T-helper 1 cell treated with Interleukin-12 subunit alpha and Interleukin-12 subunit beta and Interleukin-4 antibody, amounts not matched to agents 30 ng/mL and 1 ng/mL, for 36 hours (primary cell): ENCODE measurements around the gene OVOL3. TPM values are rescaled to one million over a fixed set of nuclear protein-coding genes. Genes with fewer than 3 reads are reported as not detected.
"Not testable (repeated sequence)": the region's sequence is repeated elsewhere in the genome, so short reads cannot be mapped to it uniquely, and the experiment has no call there.

Experiments
- intact Hi-C: fragments of 100-400 bp; cut with micrococcal nuclease; formaldehyde crosslinking; loops from one replicate; pipeline ENCODE4 v1.15.1; 2024
- total RNA-seq: library from RNA; stranded (reverse); gene quantifications from 2 replicates; pipeline ENCODE4 v1.2.3, GENCODE V29; 2022

The OVOL3 gene
- total RNA-seq, 1 donor from 2014 or later = not detected

DNA sequence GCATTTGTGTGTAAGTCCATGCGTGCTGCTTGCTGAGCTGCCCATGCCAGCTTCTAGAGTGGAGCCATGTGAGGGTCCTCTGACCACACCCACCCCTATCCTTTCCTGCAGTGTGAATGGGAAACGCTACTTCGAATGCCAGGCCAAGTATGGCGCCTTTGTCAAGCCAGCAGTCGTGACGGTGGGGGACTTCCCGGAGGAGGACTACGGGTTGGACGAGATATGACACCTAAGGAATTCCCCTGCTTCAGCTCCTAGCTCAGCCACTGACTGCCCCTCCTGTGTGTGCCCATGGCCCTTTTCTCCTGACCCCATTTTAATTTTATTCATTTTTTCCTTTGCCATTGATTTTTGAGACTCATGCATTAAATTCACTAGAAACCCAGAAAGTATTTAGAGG is 14.6 kb downstream of the OVOL3 start:
- intact Hi-C loops = loop anchor here (5.0 to 10.0 kb wide), 12 partner anchors 292 to 1532 kb away; partner anchors contain the start of genes ZFP30, ZFP82, ZNF260 and ZNF383

DNA sequence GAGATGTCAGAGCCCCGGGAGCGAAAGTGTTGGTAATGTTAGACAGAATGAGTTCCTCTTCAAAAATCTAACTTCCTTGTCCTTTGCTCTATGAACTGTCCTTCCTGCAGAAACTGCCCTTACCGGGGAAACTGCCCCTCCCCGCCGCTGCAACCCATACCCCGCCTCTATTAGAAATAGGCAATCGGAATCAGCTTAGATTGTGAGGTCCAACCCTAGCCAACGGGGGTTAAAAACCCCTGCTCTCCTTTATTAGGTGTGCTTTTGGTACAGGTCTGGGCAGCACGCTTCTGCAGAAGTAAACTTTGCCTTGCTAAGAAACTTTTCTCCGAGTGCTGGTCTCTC is 17.4 kb downstream of the OVOL3 start:
- intact Hi-C loops = loop anchor here (1.0 to 10.0 kb wide), 16 partner anchors 13 to 1779 kb away; partner anchors contain the start of genes SIPA1L3, ZFP14, ZFP30 and ZFP82

DNA sequence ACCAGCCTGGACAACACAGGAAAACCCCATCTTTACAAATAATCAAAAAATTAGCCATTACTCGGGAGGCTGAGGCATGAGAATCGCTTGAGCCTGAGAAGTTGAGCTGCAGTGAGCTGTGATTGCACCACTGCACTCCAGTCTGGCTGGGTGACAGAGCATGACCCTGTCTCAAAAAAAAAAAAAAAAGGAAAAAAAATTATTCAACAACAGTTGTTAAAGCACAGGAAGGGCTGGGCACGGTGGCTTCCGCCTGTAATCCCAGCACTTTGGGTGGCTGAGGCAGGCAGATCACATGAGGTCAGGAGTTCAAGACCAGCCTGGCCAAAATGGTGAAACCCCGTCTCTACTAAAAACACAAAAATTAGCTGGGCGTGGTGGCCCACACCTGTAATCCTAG is 20.3 kb downstream of the OVOL3 start:
- intact Hi-C loops = not testable (repeated sequence)

DNA sequence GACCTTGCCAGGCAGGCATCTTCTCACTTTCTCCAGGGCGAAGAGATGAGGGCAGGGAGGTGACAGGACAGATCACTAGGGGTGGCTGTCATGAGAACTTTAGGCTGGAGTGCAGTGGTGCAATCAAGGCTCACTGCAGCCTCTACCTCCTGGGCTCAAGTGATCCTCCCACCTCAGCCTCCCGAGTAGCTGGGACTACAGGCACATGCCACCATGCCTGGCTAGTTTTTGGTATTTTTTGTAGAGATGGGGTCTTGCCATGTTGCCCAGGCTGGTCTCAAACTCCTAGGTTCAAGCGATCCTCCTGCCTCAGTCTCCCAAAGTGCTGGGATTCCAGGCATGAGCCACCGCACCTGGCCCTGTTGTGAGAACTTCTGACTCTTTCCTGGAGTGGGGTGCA is 23.9 kb downstream of the OVOL3 start:
- intact Hi-C loops = not testable (repeated sequence)

DNA sequence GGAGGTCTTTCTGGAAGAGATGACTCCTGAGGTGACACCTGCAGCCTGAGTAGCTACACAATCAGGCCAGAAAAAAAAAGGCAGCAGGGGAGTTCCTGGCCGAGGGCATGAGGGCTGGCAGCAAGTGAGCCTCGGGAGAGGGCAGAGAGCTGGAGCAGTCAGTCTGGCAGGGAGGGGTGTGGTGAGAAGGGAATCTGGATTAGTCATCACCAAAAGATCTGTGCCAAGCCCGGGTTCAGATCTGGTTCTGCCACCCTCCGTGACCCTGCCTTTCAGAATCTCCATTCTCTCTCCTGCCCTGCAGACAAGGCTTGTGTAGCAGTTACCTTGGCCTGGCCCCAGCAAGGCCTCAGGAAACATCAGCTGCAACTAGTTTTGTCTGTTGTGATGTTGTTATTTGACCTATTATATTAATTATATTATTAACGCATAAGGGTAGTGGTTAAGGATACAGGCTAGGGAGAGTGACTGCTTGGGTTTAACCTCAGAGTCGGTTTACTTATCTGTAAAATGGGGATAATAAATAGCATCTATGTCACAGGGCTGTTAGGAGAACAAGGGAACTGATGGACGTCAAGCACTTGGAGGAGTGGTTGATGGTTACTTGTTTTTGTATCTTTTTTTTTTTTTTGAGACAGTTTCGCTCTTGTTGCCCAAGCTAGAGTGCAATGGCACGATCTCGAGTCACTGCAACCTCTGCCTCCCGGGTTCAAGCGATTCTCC is 26.2 kb downstream of the OVOL3 start:
- intact Hi-C loops = no loop called here

DNA sequence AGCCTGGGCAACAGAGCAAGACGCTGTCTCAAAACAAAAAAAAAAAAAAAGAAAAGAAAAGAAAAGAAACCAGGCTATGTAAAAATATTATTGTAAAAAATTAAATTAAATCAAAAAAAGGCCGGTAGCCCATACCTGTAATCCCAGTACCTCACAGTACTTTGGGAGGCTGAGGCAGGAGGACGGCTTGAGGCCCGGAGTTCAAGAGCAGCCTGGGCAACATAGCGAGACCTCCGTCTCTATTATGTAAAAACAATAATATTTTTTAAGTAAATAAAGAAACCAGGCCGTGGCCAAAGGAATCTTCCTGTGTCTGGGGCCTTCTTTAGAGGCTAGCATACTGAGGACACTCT is 28.2 kb downstream of the OVOL3 start:
- intact Hi-C loops = loop anchor here (1.0 kb wide), 2 partner anchors 144 to 208 kb away; partner anchors contain the start of gene SDHAF1

DNA sequence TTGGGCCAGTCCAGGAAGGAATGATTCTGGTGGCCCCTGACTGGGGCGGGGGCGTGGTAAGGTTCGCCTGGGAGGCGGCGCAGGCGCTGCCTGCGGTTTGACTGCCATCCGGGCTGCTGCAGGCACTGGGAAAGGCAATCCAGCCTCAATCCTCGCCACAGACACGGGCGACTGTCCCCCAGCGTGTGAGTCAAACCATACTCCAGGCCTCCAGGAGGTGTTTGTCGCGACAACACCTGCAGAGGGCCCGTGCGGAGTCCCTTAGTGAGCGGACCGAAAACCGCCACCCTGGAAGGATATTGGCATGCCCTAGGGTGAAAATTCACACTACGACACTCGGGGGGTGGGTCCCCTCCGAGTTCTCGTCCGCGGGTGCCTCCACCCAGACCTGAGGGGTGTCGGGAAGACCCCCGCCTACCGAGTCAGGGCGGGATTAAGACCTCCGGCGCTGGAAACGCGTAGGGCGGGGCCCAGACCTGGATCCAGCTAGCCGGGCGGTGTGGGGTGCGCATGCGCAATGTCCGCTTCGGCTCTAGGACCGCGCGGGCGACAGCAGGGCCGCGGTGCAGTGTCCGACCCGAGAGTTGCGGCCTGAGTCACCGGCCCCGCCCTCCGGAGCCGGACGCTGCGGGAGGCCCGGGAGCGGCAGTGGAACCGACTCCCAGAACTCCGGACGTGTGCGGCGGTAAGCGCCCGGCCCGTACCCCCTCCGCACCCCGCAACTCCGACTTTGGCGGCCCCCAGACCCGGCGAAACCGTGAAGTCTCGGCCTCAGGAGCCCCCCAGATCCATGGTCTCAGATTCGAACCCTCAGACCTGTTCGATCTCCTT is 28.7 kb downstream of the OVOL3 start, which contains the start of gene CAPNS1:
CAPNS1 (plus strand) TSS at position 594 of the 831 bp plus-strand sequence. CDS start 946 bp downstream, outside the sequence.
- intact Hi-C loops = loop anchor here (1.0 to 5.0 kb wide), 4 partner anchors 144 to 1328 kb away; partner anchors contain the start of genes SDHAF1, ZFP14, ZNF569 and ZNF570

DNA sequence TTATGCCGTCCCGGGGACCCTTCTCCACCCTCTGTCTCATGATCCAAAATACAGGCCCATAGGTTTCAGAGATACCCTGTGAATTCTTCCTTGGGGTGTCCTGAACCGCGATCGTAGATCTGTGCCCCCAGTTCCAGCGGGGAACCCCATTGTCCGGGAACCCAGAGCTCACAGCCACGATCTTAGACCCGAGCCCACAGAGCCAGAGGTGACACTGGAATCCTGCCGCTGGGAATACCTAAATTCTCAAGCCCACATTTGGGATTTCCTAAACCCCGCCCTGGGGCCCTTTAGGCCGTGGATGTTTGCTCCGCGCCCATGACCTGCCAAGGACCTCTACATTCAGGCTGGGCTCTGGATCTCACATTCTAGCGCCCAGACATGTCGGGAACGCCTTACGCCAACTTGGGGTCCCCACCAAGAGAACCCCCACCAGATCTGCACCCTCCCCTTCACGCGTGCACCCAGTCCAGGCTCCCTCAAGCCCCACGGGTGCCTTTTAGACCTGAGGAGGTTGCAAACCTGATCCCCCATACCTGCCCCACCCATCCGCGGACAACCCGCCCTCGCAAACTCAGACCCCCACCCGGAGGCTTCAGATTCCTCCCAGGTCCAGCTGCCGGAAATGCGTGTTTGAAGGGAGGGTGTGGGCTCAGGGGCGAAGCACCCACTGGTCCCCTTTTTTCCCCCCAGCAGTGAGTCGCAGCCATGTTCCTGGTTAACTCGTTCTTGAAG is 29.5 kb downstream of the OVOL3 start:
- intact Hi-C loops = loop anchor here (1.0 to 5.0 kb wide), 8 partner anchors 8 to 1327 kb away; partner anchors contain the start of genes TBCB, THAP8, WDR62 and ZFP14

DNA sequence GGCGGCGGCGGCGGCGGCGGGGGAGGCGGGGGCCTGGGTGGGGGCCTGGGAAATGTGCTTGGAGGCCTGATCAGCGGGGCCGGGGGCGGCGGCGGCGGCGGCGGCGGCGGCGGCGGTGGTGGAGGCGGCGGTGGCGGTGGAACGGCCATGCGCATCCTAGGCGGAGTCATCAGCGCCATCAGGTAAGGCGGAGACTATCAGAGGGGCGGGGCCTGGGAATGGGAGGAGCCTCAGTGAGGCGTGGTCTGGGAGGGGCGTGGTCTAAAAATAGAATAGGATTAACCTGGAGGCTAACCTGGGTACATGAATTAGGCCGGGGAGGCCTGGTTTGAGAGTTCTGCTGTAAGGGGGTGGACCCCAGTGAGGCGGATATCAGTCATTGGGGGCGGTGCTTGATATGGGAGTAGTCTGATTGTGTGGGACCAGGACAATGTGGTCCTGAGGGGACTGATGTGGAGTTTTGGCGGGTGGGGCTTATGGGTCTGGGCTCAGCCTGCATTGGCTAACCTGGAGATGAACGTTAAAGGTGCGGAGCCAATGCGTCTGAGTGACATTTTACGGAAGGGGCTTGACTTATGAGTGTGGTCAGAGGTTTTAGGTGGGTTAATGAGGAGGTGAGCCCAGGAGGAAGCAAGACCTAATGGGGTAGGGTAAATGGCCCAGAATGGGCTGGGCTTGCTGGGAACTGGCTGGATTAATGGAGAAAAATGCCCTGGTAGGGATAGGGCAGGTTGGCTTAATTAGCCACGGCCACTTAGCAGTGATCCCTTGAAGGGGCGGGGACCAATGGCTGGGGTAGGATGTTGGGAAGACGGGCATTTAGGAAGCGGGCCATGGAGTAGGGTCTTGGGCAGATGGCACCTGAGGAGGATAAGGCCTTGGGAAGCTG is 30.3 kb downstream of the OVOL3 start:
- intact Hi-C loops = loop anchor here (1.0 to 5.0 kb wide), 8 partner anchors 9 to 1326 kb away; partner anchors contain the start of genes TBCB, THAP8, WDR62 and ZFP14

DNA sequence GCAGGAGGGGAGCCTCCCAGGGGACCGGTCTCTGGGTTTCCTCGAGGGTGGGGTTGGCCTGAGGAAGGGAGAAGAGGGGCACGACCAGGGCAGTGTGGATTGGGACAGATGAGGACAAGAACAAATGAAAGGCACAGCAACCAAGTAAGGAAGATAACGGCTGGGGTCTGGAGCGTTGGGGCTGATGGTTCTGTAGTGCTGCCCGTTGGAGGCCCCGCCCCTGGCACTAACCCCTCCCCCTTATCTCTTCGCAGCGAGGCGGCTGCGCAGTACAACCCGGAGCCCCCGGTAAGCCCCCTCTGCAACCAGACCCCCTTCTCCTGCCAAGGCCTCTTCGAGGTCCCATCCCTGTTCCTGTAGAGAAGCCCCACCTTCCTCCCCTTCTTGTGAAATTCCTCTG is 31.1 kb downstream of the OVOL3 start:
- intact Hi-C loops = loop anchor here (5.0 kb wide), 2 partner anchors 235 to 1325 kb away; partner anchors contain the start of genes ZFP14, ZNF569 and ZNF570

DNA sequence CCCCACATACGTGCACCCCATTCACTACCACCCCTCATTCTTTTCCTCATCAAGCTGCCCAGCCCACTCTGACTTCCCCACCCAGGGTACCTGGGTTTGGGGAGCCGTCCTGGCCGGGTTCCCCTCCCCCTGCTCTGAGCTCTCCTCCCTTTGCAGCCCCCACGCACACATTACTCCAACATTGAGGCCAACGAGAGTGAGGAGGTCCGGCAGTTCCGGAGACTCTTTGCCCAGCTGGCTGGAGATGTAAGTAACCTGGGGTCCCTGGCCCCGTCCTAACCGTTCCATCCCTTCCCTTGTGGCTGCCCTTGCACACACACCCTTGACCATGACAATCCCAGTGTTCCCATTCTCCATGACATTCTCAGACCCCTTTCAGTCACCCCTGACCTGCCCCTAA is 31.6 kb downstream of the OVOL3 start:
- intact Hi-C loops = loop anchor here (5.0 kb wide), 2 partner anchors 235 to 1325 kb away; partner anchors contain the start of genes ZFP14, ZNF569 and ZNF570

DNA sequence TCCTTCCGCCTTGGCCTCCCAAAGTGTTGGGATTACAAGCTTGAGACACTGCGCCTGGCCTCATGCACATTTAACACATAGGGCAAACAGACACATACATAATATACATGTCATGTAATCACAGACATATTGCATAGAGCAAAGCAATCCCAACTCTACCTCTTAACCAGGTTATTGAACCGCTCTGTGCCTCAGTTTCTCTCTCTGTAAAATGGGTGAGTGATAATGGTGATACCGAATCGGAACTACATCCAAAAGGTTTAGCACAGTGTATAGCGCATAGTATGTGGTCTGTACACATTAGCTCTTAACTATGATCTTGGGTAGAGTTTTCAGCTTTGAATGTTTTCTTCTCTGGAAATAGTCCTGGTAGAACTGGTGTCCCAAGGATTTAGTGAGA is 33.7 kb downstream of the OVOL3 start:
- intact Hi-C loops = loop anchor here (5.0 kb wide), 2 partner anchors 233 to 1323 kb away; partner anchors contain the start of genes ZFP14, ZNF569 and ZNF570

DNA sequence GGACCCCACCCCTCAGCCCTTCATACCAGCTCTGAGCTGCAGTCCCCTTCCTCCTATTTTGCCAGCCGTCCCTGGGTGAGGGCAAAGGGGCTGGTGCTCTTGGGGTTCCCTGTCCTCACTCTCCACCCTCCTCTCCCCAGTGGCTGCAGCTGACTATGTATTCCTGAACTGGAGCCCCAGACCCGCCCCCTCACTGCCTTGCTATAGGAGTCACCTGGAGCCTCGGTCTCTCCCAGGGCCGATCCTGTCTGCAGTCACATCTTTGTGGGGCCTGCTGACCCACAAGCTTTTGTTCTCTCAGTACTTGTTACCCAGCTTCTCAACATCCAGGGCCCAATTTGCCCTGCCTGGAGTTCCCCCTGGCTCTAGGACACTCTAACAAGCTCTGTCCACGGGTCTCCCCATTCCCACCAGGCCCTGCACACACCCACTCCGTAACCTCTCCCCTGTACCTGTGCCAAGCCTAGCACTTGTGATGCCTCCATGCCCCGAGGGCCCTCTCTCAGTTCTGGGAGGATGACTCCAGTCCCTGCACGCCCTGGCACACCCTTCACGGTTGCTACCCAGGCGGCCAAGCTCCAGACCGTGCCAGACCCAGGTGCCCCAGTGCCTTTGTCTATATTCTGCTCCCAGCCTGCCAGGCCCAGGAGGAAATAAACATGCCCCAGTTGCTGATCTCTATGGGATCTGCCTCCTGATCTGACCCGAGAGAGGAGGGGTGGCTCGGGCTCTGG is 38.9 kb downstream of the OVOL3 start:
- intact Hi-C loops = no loop called here

DNA sequence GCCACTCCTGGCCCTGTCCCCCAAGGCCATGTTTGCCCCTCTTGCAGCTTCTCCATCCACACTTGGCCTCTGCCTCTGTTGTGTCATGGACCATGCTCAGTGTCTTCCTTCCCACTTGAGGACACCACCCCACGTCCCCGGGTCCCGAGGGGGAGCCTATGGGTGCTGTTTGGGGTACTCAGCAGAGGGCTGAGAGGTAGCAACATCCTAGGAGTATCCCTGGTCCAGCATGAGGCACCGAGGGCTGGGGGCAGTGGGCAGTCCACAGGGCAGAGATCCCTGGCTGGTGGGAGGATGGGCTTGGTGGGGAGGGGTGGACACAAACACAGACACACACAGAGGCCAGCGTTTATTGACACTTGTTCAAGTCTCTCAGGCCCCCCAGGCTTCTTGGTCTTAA is 39.6 kb downstream of the OVOL3 start:
- intact Hi-C loops = no loop called here

DNA sequence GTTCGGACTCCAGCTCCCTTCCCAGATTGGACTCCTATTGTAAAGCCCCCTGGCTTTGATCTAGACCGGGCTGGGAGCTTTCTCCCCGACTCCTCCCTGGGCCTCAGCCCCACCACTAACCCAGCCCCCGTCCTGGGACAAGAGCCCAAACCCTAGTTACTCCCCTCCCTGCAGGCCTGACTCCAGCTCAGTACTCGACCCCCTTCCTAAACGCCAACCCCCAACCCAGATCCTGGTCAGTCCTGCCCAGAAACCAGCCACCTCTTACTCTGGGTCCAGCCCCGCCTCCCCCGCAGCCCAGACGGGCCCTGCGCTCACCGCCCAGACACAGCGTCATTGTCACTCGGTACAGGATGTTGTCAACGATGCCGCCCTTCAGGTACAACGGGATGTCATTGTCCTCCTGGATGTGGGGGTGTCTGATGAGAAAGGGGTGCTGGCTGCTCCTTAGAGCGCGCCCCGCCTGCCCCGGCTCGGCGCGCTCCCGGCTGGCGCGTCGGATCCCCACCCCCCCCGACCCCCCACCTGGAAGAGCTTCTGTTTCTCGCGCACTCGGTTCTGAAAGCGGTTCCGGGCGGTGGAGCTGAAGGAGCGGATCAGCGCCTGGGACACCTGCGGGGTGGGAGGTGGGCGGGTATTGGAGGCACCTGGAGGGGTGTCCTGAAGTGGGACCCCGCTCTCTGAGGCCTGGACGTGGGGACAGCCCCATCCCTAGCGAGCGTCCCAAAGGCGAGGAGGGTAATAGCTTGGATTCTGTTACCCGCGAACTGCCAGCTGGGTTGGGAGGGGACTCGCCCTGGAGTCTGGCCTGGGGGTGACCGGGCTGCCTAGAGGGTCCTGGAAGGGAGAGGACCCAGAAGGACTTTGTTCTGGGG is 40.4 kb downstream of the OVOL3 start:
- intact Hi-C loops = no loop called here

DNA sequence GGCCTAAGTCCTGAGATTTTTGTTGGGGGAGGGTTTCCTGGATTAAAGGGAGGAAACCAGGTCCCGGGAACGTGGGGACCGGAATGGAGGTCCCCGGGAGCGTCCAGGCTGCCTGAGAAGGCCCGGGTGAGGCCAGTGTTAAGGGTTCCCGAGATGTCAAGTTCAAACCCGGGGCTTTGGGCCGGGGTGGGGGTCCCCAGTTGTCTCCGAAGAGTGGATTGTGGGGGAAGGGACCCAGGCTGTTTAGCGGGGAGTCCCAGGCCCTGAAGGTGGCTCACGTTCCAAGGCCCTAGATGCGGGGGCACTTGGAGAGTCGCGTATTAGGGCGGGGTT is 41.0 kb downstream of the OVOL3 start:
- intact Hi-C loops = no loop called here

DNA sequence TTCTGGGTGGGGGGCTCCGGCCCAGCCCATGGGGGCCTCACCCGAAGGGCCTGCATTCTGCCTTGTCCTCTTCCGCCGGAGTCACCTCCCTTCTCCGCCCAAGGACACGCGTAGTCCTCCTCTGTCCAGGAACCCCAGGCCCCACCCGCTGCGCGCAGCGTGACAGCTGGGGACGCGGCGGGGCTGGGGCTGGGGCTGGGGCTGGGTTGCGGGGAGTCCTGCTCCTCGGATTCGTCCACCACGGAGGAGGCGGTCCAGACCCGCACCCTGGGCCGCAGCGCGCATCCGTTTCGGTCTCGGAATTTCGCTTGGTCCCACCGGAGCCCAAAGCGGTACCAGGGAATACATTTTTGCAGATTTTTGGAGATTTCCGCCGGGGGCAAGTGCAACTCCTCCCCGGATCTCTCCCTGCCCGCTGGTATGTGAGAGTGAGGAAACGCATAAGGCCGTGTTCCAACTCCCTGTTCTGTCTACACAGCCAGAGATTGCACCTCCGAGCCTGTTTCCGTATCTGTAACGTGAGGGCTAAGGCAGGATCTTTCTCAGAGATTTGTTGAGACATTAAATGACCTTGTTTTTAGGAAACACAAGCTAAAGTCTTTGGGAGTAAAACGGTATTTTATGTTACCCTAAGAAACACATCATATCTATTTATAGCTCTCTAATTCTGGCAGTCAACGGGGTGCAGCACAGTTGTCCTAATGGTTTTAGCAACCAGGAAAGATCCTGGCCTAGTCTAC is 41.6 kb downstream of the OVOL3 start, which contains the start of gene COX7A1:
COX7A1 (minus strand) TSS at position 96 of the 740 bp plus-strand sequence; CDS start at position 56, 40 bp downstream.
- intact Hi-C loops = no loop called here

DNA sequence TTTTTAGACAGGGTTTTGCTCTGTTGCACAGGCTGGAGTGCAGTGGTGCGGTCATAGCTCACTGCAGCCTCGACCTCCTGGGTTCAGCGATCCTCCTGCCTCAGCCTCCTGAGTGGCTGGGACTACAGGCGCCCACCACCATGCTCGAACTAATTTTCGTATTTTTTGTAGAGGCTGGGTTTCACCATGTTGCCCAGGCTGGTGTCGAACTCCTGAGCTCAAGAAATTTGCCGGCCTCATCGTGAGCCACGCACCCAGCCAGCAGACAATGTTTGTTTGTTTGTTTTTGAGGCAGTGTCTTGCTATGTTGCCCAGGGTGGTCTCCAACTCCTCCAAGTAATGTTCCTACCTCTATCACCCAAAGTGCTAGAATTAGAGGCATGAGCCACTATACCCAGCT is 42.2 kb downstream of the OVOL3 start:
- intact Hi-C loops = no loop called here
